Measurements from ENCODE around the gene GATAD1.
"Not testable (repeated sequence)": the region's sequence is repeated elsewhere in the genome, so short reads cannot be mapped to it uniquely, and the experiment has no call there.

GATAD1 gene

DNA sequence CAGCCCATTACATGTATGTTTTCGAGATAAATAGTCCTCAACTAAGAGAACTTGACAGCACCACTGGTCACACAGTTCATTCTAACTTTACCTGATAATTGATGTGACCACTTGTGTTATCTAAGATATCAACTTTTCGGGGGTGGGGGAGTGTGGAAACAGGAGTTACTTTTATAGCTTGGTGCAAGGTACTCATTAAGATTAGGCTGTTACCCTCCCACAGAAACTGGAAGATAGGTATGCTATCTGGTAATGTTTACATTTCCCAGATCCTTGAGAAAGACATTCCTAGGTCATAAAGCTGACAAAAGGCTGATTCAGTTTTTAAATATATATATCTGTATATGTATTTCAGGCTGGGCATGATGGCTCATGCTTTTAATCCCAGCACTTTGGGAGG lies 19.4 kb downstream of the GATAD1 start:
- DNase-seq: no peak
- in situ Hi-C loops (cut with HindIII; ENCODE audit: low pct_ligation_motif_present, low sequenced_read_pairs): no loop called here
- Histone ChIP-seq H3K36me3 (replicated peaks) (no peaks in the 10 kb centered on the region), H3K27ac (no peak overlapping the region), H3K4me3 (ENCODE audit: low read depth, low read length) (no peak overlapping the region), H3K27me3 (replicated peaks) (no peaks in the 10 kb centered on the region)
- TF ChIP-seq CTCF (IDR thresholded peaks at IDR 0.05; ENCODE audit: low read depth, low read length, missing control alignments): no peak

GRCh38 chr7:92468589-92468988 lies 21.3 kb downstream of the GATAD1 start:
- in situ Hi-C loops (cut with HindIII; ENCODE audit: low pct_ligation_motif_present, low sequenced_read_pairs); DNase-seq; H3K36me3 ChIP-seq (replicated peaks); H3K27me3 ChIP-seq (replicated peaks); H3K4me3 ChIP-seq (ENCODE audit: low read depth, low read length); H3K27ac ChIP-seq: not testable (repeated sequence)

DNA sequence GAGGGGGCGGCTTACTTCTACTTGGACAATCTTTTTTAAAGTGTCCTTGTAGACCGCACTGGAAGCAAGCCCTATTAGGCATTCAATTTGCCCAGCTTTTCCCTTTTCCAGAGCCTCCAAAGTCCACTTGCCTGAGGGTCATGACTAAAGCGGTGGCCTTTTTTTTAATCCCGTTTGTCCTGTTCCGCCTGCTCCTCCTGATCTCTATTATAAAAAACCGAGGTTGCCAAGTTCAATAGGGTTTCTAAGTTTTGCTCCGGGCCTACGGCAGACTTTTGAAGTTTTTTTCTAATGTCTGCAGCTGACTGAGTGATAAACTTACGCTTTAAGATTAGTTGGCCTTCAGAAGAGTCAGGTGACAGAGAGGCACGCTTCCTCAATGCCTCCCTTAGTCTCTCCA lies 26.7 kb downstream of the GATAD1 start:
- H3K27me3 ChIP-seq (replicated peaks); H3K4me3 ChIP-seq (ENCODE audit: low read depth, low read length); H3K27ac ChIP-seq; in situ Hi-C loops (cut with HindIII; ENCODE audit: low pct_ligation_motif_present, low sequenced_read_pairs); DNase-seq; H3K36me3 ChIP-seq (replicated peaks): not testable (repeated sequence)

GRCh38 chr7:92475261-92475770 lies 28.0 kb downstream of the GATAD1 start:
- in situ Hi-C loops (cut with HindIII; ENCODE audit: low pct_ligation_motif_present, low sequenced_read_pairs); H3K27ac ChIP-seq; H3K27me3 ChIP-seq (replicated peaks); DNase-seq; H3K4me3 ChIP-seq (ENCODE audit: low read depth, low read length); H3K36me3 ChIP-seq (replicated peaks): not testable (repeated sequence)

DNA sequence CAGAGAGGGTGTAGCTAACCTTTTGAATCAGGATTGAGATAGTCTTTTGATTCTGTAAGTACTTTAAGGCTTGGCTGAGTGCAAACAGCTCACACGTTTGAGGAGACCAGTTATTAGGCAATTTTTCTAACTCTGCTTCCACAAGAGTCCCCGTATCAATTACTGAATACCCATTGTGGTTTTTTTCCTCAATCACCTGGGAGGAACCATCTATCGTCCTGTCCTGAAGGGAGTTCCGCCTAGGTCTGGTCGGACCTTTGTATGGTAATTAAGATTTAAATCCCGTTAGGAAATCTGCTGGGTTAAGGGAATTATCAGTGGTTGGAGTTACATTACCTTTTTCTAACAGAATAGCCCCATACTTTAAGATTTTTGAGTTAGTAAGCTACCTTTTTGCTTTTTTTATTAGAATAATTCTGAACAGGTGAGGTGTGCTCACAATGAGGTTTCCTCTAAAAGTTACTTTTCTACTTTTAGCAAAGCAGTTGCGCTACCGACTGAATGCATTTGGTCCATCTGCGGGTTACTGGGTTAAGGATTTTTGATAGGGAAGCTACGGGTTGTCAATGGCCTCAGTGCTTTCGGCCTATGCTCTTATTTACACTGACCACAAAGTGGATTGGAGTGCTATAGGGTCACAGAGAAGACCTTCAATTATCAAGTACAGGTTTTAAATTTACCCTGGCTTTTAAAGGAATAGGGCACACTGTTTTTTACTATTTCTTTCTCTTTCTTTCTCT lies 28.7 kb downstream of the GATAD1 start:
- H3K27me3 ChIP-seq (replicated peaks); H3K36me3 ChIP-seq (replicated peaks); in situ Hi-C loops (cut with HindIII; ENCODE audit: low pct_ligation_motif_present, low sequenced_read_pairs); H3K27ac ChIP-seq; DNase-seq; H3K4me3 ChIP-seq (ENCODE audit: low read depth, low read length): not testable (repeated sequence)

DNA sequence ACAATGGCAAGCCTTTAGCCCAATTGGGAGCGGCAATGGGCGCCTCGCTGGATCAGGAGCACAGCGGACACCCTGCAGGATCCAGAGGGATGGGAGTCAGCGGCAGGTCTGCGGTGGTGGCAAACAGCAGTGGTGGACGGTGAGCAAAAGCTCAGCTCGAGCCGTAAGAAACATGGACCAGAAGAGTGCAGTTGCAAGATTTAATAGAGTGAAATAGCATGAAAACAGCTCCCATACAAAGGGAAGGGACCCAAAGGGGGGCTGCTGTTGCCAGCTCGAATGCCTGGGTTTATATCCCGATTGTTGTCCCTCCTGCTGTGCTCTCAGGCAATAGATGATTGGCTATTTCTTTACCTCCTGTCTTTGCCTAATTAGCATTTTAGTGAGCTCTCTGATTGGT lies 30.4 kb downstream of the GATAD1 start, which contains the start of gene ERVW-1:
Gene ERVW-1, minus strand, starts transcription at position 266 of the 400 bp plus-strand sequence. CDS start 7,565 bp downstream, outside the sequence.
- H3K4me3 ChIP-seq (ENCODE audit: low read depth, low read length); H3K27me3 ChIP-seq (replicated peaks); H3K36me3 ChIP-seq (replicated peaks); DNase-seq; in situ Hi-C loops (cut with HindIII; ENCODE audit: low pct_ligation_motif_present, low sequenced_read_pairs); H3K27ac ChIP-seq: not testable (repeated sequence)

DNA sequence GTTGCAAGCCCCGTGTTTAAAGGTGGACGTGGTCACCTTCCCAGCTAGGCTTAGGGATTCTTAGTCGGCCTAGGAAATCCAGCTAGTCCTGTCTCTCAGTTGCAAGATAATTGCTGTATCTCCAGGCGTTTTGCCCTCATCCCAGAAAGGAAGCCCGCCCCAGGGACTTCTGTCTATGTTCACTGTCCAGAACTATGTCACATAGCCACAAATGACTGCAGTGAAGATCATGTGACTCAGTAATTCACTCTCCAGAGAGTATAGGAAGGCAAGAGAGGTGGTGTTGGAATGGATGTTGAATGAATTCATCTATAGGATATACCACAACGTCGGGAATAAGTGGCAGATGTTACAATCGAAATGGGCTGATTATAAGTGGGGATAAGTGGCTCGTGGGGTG lies 30.8 kb downstream of the GATAD1 start:
- H3K36me3 ChIP-seq (replicated peaks): no peaks in the 10 kb centered on the region
- DNase-seq: no peak
- H3K27ac ChIP-seq: no peak overlapping the region
- no peaks in the 10 kb centered on the region for H3K27me3 ChIP-seq (replicated peaks)
- H3K4me3 ChIP-seq (ENCODE audit: low read depth, low read length): no peak overlapping the region
- in situ Hi-C loops (cut with HindIII; ENCODE audit: low pct_ligation_motif_present, low sequenced_read_pairs): no loop called here
- TF ChIP-seq CTCF (IDR thresholded peaks at IDR 0.05; ENCODE audit: low read depth, low read length, missing control alignments): no peak

- H3K4me3 ChIP-seq (ENCODE audit: low read depth, low read length): no peak overlapping the region
- no peak for DNase-seq
- in situ Hi-C loops (cut with HindIII; ENCODE audit: low pct_ligation_motif_present, low sequenced_read_pairs): no loop called here
- no peaks in the 10 kb centered on the region for H3K36me3 ChIP-seq (replicated peaks)
- H3K27me3 ChIP-seq (replicated peaks): no peaks in the 10 kb centered on the region
- no peak for TF ChIP-seq CTCF (IDR thresholded peaks at IDR 0.05; ENCODE audit: low read depth, low read length, missing control alignments)
- no peak overlapping the region for H3K27ac ChIP-seq
Observed at GRCh38 chr7:92478711-92479110, 31.4 kb downstream of the GATAD1 start.

GRCh38 chr7:92479146-92479545 lies 31.9 kb downstream of the GATAD1 start:
- DNase-seq; H3K27me3 ChIP-seq (replicated peaks); H3K4me3 ChIP-seq (ENCODE audit: low read depth, low read length); in situ Hi-C loops (cut with HindIII; ENCODE audit: low pct_ligation_motif_present, low sequenced_read_pairs); H3K27ac ChIP-seq; H3K36me3 ChIP-seq (replicated peaks): not testable (repeated sequence)

GRCh38 chr7:92483624-92484023 lies 36.3 kb downstream of the GATAD1 start:
- H3K27ac ChIP-seq; H3K27me3 ChIP-seq (replicated peaks); H3K36me3 ChIP-seq (replicated peaks); in situ Hi-C loops (cut with HindIII; ENCODE audit: low pct_ligation_motif_present, low sequenced_read_pairs); H3K4me3 ChIP-seq (ENCODE audit: low read depth, low read length); DNase-seq: not testable (repeated sequence)

GRCh38 chr7:92484226-92484625 lies 36.9 kb downstream of the GATAD1 start:
- H3K36me3 ChIP-seq (replicated peaks); in situ Hi-C loops (cut with HindIII; ENCODE audit: low pct_ligation_motif_present, low sequenced_read_pairs); H3K27me3 ChIP-seq (replicated peaks); DNase-seq; H3K27ac ChIP-seq; H3K4me3 ChIP-seq (ENCODE audit: low read depth, low read length): not testable (repeated sequence)

Measured in brain microvascular endothelial cell (primary cell).